Parathyroid adenoma (tissue), 2 donors: Measurements from ENCODE around the gene OLFML2B.

Source experiments
- H2AFZ ChIP-seq: fragments of 300-600 bp; sonication (generic); one replicate; pipeline ENCODE4 v1.7.0; 2017; ENCODE audit warnings: antibody characterized with exemption, mild to moderate bottlenecking
- H3K27ac ChIP-seq: fragments of 300-600 bp; sonication (generic); one replicate; pipeline ENCODE4 v1.7.0; 2017
- H3K27me3 ChIP-seq: fragments of 300-600 bp; sonication (generic); one replicate; pipeline ENCODE4 v1.7.0; 2017; ENCODE audit warnings: low read length; ENCODE audit not compliant: control insufficient read depth, insufficient read depth
- H3K36me3 ChIP-seq: fragments of 300-600 bp; sonication (generic); one replicate; pipeline ENCODE4 v1.7.0; 2017; ENCODE audit warnings: low read length; ENCODE audit not compliant: control insufficient read depth, insufficient read depth
- H3K4me1 ChIP-seq: fragments of 300-600 bp; sonication (generic); one replicate; pipeline ENCODE4 v1.7.0; 2017; ENCODE audit warnings: control low read depth
- H3K4me2 ChIP-seq: fragments of 300-600 bp; sonication (generic); one replicate; pipeline ENCODE4 v1.7.0; 2017; ENCODE audit warnings: low read length
- H3K4me3 ChIP-seq: fragments of 300-600 bp; sonication (generic); one replicate; pipeline ENCODE4 v1.7.0; 2017; ENCODE audit warnings: low read depth, low read length
- H3K79me2 ChIP-seq: fragments of 300-600 bp; sonication (generic); one replicate; pipeline ENCODE4 v1.7.0; 2017; ENCODE audit warnings: control low read depth
- H3K9ac ChIP-seq: fragments of 300-600 bp; sonication (generic); one replicate; pipeline ENCODE4 v1.7.0; 2017; ENCODE audit warnings: mild to moderate bottlenecking
- H3K9me3 ChIP-seq: fragments of 300-600 bp; sonication (generic); one replicate; pipeline ENCODE4 v1.7.0; 2017; ENCODE audit warnings: low read length; ENCODE audit not compliant: control insufficient read depth
- CTCF ChIP-seq: fragments of 300-600 bp; sonication (generic); IDR thresholded peaks from one replicate; pipeline ENCODE4 v1.7.0; 2017; ENCODE audit warnings: antibody characterized with exemption, mild to moderate bottlenecking
- donor health status: primary hyperparathyroidism.

OLFML2B gene

GRCh38 chr1:161997152-161997551, 26.5 kb downstream of the OLFML2B start:
- H3K27ac ChIP-seq: no peak overlapping the region
- no peak overlapping the region for H3K4me3 ChIP-seq
- no peak overlapping the region for H3K4me2 ChIP-seq
- TF ChIP-seq CTCF: no peak
- no peaks in the 10 kb centered on the region for H3K27me3 ChIP-seq
- H3K9ac ChIP-seq: no peak overlapping the region
- no peaks in the 10 kb centered on the region for H3K4me1 ChIP-seq
- H3K79me2 ChIP-seq: no peaks in the 10 kb centered on the region
- H2AFZ ChIP-seq: no peak overlapping the region
- H3K36me3 ChIP-seq: no peaks in the 10 kb centered on the region
- H3K9me3 ChIP-seq: no peaks in the 10 kb centered on the region

- no peak for TF ChIP-seq CTCF
- no peak overlapping the region for H3K9ac ChIP-seq
- no peaks in the 10 kb centered on the region for H3K79me2 ChIP-seq
- no peak overlapping the region for H2AFZ ChIP-seq
- no peaks in the 10 kb centered on the region for H3K9me3 ChIP-seq
- H3K27me3 ChIP-seq: no peaks in the 10 kb centered on the region
- no peaks in the 10 kb centered on the region for H3K4me1 ChIP-seq
- H3K27ac ChIP-seq: no peak overlapping the region
- H3K4me2 ChIP-seq: no peak overlapping the region
- no peak overlapping the region for H3K4me3 ChIP-seq
- H3K36me3 ChIP-seq: no peaks in the 10 kb centered on the region
Measured at GRCh38 chr1:161994175-161994668, 29.4 kb downstream of the OLFML2B start.

GRCh38 chr1:161993576-161993975, 30.1 kb downstream of the OLFML2B start:
- Histone ChIP-seq H3K79me2 (no peaks in the 10 kb centered on the region), H3K4me1 (no peaks in the 10 kb centered on the region), H2AFZ (no peak overlapping the region), H3K9me3 (no peaks in the 10 kb centered on the region), H3K27me3 (no peaks in the 10 kb centered on the region), H3K4me3 (no peak overlapping the region), H3K36me3 (no peaks in the 10 kb centered on the region), H3K4me2 (no peak overlapping the region), H3K27ac (no peak overlapping the region), H3K9ac (no peak overlapping the region)
- TF ChIP-seq CTCF: no peak

DNA sequence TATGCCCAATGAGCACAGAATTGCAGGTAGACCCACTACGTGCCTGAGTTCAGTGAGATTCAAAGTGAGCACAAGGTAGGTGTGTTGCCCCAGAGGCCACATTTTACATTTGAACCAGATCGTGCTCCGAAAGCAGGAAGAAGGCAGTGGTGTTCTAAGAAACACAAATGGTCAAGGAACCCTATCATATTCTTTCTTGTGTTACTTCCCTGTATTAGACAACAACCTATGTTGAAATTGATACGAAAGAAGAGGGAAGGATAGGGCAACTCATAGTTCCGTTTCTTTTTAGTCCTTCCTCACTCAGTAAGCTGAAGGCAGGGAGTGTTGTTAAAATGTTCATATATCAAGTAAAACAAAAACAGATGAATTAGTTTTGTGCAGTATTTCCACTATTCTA, 33.9 kb downstream of the OLFML2B start:
- no peak overlapping the region for H3K4me2 ChIP-seq
- no peak for TF ChIP-seq CTCF
- H3K4me3 ChIP-seq: no peak overlapping the region
- H2AFZ ChIP-seq: no peak overlapping the region
- no peaks in the 10 kb centered on the region for H3K36me3 ChIP-seq
- no peaks in the 10 kb centered on the region for H3K27me3 ChIP-seq
- H3K79me2 ChIP-seq: no peaks in the 10 kb centered on the region
- H3K27ac ChIP-seq: no peak overlapping the region
- no peak overlapping the region for H3K9ac ChIP-seq
- no peaks in the 10 kb centered on the region for H3K4me1 ChIP-seq
- H3K9me3 ChIP-seq: no peaks in the 10 kb centered on the region

- H3K27me3 ChIP-seq: no peaks in the 10 kb centered on the region
- no peak overlapping the region for H3K9ac ChIP-seq
- TF ChIP-seq CTCF: no peak
- H3K79me2 ChIP-seq: no peaks in the 10 kb centered on the region
- no peaks in the 10 kb centered on the region for H3K4me1 ChIP-seq
- H3K4me2 ChIP-seq: no peak overlapping the region
- no peak overlapping the region for H3K27ac ChIP-seq
- H3K9me3 ChIP-seq: no peaks in the 10 kb centered on the region
- no peaks in the 10 kb centered on the region for H3K36me3 ChIP-seq
- no peak overlapping the region for H3K4me3 ChIP-seq
- no peak overlapping the region for H2AFZ ChIP-seq
Measured at GRCh38 chr1:161989108-161989507, 34.6 kb downstream of the OLFML2B start.
